Activated CD4-positive, alpha-beta T cell treated with anti-CD3 and anti-CD28 coated beads, Interleukin-2, amount 50 U/mL, for 1 hour (primary cell): Measurements from ENCODE around the gene PPARGC1A.

Experiments
- DNase-seq: peaks from one replicate; pipeline ENCODE4 v3.0.0-alpha.2; 2020

Gene PPARGC1A

DNA sequence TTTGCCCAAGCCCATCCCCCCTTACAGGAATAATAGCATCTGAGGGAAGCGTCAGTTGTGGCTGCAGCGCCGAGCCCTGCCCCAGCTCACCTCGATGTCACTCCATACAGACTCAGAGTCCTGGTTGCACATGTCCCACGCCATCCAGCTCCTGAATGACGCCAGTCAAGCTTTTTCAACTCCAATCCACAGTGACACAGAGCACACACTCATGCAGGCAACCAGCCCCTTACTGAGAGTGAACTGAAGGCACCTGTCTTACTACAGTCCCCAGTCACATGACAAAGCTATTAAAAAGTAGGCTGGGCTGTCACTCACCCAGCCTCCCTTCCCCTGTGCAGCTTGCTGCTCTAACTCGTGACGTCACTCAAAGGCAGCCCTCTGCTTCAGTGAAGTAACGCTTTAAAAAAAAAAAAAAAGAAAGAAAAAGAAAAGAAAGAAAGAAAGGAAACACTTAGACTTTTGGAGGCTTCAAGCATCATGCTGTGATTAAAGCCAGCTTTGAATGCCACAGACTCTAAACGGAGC lies at the start of gene PPARGC1A:
PPARGC1A (minus strand) TSS at position 234 of the 528 bp plus-strand sequence; CDS start at position 144, 90 bp downstream.
- DNase-seq = no peak

- no peak for DNase-seq
Measured at GRCh38 chr4:23938796-23939195, 48.9 kb upstream of the PPARGC1A start.

- DNase-seq = no peak
Measured at GRCh38 chr4:23937173-23937572, 47.3 kb upstream of the PPARGC1A start.

DNA sequence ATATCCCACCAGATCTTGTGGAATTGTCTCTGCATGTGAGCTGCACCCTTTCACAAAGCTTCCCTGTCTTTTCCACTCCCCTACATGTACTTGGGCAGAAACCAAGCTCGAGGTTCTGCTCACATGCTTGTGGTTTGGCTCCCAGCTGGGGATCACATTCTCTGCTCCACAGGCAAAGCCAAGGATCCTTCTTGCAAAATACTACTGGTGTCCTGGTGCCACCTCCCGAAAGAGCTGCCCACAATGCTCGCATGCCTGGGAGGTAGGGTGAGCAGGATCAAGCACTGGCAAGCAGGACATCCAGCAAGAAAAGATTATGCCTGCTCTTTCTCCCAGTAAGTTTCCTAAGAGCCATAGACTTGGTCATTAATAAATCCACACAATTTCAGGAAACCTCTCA lies 45.1 kb upstream of the PPARGC1A start:
- no peak for DNase-seq

- DNase-seq = no peak
Measured at GRCh38 chr4:23934223-23934622, 44.4 kb upstream of the PPARGC1A start.

- no peak for DNase-seq
Measured at GRCh38 chr4:23932901-23933308, 43.1 kb upstream of the PPARGC1A start.

GRCh38 chr4:23932186-23932585 lies 42.3 kb upstream of the PPARGC1A start:
- DNase-seq = no peak

GRCh38 chr4:23931489-23931830 lies 41.6 kb upstream of the PPARGC1A start:
- no peak for DNase-seq

- DNase-seq = no peak
Measured at GRCh38 chr4:23930750-23931488, 41.1 kb upstream of the PPARGC1A start.

DNA sequence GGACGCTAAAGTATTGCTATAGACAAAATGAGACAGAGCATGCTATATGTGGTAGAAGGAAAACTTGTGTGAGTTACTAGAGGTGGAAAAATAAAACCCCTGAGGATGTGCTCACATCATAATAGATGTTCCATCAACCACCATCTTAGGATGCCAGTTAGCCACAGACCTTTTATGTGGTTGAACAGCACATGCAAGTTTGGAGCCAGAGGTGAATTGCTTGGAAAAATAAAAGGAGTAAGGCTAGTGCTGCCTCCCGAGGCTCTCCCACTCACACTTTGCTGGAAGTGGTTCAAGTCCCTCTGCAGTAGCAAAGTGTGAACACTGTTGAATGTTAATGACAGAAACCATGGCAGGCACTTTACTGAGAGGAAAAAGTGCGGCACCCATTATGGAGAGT lies 39.4 kb upstream of the PPARGC1A start:
- DNase-seq = no peak

DNA sequence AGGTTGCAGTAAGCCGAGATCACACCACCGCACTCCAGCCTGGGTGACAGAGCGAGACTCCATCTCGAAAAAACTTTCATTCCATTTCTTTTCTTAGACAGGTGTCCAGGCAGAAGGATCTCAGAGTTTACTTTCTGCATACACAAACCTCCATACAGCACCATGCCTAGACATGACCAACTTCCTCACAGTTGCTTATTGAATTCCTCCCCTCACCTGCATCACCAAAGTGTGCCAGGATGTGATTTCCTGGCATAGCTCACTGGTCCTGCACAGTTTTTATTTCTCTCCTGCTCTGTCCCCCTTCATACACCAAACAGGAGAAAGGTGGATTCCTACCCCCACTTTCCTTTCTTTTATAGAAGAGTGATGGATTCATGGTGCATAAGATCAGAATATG lies 34.7 kb upstream of the PPARGC1A start:
- no peak for DNase-seq

DNA sequence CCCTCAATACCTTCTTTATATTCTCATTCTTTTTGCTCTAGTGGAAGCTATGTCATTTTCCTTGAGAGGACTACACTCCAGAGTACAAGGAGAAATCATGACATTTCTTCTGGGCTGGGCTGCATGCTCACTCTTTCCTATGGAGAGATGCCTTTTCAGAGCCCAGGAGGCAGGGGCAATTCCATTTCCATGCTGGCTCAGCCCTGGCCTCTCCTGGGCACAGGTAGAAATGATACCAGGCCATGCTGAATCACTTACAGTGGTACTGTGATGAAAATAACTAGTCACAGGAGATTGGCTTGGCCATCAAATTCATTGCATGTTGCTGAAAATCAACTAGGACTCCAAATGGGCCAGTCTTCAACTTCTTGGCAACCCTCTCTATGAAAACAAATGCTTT lies 34.0 kb upstream of the PPARGC1A start:
- no peak for DNase-seq

- no peak for DNase-seq
Measured at GRCh38 chr4:23923141-23923540, 33.3 kb upstream of the PPARGC1A start.

DNA sequence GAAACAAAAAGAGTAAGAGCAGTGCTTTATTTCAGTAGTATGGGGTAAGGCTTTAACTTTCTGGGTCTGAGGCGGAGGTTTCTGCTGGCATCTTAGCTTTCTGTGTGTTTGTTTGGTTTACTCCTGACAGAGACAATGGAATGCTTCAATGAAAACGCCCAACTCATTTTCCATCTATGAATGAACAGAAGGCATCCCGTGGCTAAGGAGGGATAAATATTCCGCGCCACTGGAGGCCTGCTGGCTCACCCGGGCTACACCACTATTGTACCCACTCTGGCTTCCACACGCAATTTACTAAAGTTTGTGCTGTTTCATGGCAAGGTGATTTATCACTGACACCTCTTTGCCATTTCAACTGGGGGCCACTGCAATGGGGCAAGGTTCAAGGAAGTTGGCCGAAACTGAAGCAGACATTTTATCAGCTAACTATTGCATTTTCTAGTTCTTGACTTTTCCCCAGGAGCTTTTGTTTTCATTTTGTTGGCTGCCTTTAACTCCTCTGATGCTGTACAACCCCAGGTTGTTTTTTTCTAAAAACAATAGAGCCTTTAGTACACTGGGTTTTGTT lies 32.8 kb upstream of the PPARGC1A start:
- DNase-seq = no peak

GRCh38 chr4:23922013-23922412 lies 32.2 kb upstream of the PPARGC1A start:
- DNase-seq = no peak

GRCh38 chr4:23921447-23921845 lies 31.6 kb upstream of the PPARGC1A start:
- no peak for DNase-seq

DNA sequence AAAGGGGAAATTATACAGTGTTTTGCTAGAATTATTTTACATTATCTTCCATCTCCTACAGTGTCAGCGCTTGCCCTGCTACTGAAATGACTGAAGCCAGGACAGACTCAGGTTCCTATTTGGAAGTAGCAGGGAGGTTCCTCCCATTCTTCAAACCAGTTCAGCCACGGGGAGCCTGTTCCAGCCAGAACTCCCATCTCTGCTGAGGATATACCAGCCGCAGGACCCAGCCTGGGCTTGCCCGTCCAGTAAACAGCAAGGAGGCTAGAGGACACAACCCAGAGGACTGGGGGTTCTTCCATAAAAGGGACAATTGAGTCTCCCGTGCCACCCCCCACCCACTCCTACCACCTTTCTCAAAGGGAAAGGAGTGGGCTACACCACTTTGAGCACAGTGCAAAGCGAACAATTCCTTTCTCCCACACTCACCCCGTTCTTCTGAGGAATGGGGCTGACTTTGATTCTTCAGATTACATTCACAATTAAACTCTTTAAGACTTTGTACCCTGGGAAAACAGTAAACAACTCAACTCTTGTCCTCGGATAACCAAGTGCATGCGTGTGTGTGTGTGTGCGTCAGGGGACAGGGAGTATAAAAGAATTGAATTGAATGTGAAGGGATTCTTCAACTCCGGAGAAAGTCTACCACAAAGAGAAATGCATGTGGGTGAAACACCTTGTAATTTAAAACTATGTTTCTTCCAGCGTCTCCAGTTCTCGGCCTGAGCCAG lies 31.0 kb upstream of the PPARGC1A start:
- no peak for DNase-seq

DNA sequence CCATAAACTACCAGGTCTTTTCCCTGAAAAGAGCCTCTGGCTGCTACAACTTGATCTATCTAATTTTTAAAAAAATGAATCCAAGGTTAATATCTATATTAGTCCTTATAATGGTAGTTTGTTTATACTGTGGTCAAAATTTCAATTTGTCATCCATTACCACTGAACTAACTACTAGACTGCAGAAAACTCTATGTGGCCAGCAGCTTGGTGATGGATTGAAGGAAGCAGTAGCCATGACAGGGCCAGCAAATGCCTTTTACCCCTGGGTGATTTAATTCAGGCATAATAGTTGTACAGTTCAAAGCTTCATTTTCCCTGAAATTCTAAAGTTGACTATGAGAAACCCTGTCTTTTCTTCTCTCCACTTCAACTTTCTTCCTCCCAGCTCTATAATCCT lies 30.4 kb upstream of the PPARGC1A start:
- no peak for DNase-seq

DNA sequence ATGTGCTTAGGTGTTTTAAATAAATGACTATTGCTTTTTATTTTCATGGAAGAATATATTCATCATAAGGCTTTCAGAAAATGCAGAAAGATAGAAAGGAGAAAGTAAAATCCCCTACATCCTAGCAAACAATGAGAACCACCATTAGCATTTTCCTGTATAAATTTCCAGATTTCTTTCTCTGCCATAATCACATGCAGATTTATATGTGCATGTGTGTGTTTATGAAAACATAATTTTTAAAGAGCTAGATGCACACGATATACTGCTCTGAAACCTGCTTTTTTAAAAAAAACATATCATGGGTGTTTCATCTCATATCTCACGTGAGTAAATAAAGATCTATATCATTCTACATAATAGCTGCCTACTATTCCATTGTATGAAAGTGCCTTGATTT lies 26.4 kb upstream of the PPARGC1A start:
- DNase-seq = no peak

- DNase-seq = no peak
Measured at GRCh38 chr4:23915459-23916132, 25.7 kb upstream of the PPARGC1A start.

DNA sequence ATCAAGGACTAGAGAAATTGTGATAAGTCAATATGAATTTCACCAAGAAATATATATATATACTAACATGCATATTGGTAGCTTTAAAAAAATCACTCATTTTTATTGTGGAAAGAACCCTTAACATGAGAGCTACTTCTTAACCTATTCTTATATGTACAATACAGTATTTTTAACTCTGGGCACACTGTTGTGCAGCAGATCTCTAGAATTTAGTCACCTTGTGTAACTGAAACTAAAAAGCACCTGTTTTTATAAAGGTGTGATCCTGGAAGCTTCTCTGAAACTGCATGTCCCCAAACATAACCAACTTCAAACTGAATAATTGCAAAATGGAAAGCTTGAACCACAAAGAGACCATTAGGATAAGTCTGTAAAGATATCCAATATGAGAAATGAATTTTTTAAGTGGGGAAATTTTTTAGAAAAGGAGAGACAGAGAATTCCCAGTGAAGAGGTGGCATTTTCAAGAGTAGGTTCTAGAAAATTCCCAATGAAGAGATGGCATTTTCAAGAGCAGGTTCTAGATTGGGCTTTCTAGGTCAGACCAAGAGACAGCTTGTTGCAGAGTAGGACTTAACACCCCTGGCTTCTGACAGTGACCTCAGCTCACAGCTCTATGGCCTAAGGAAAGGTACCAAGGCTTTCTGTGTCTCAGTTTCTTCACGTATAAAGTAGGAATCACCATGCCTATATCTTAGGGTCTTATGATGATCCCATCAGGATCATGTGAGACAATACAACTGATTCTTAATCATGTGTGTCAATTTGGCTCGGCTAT lies 22.0 kb upstream of the PPARGC1A start:
- DNase-seq = no peak

- DNase-seq = no peak
Measured at GRCh38 chr4:23909671-23910070, 19.8 kb upstream of the PPARGC1A start.

- DNase-seq = no peak
Measured at GRCh38 chr4:23906839-23907238, 17.0 kb upstream of the PPARGC1A start.
